Neural crest cell (in vitro differentiated cells): Measurements from ENCODE around the gene IL1R2. TPM values are rescaled to one million over a fixed set of nuclear protein-coding genes. Genes with fewer than 3 reads are reported as not detected.

ENCODE experiments used
- DNase-seq: peaks from one replicate; pipeline ENCODE4 v3.0.0; 2021; ENCODE audit warnings: low read depth, mixed read lengths, low spot score
- H3K27ac Mint-ChIP-seq: one replicate; pipeline ENCODE4 v1.8.0; 2021; ENCODE audit warnings: mild to moderate bottlenecking, mixed read lengths; ENCODE audit not compliant: unreplicated experiment
- H3K27me3 Mint-ChIP-seq: 2 replicates; pipeline ENCODE4 v1.8.0; 2021; ENCODE audit warnings: low read depth, mild to moderate bottlenecking, mixed read lengths
- H3K36me3 Mint-ChIP-seq: 2 replicates; pipeline ENCODE4 v1.8.0; 2021; ENCODE audit warnings: low read depth, mild to moderate bottlenecking, mixed read lengths
- H3K4me1 Mint-ChIP-seq: 2 replicates; pipeline ENCODE4 v1.8.0; 2021; ENCODE audit warnings: mixed read lengths
- H3K4me3 Mint-ChIP-seq: one replicate; pipeline ENCODE4 v1.8.0; 2021; ENCODE audit warnings: mild to moderate bottlenecking, mixed read lengths
- H3K9me3 Mint-ChIP-seq: 2 replicates; pipeline ENCODE4 v1.8.0; 2021; ENCODE audit warnings: mixed read lengths
- total RNA-seq: library from RNA; stranded (reverse); gene quantifications from 2 replicates; pipeline ENCODE4 v1.2.1, GENCODE V29; 2021
- TF ChIP-seq, protein P1 (sequence below): fragments of 200-600 bp; sonication (generic); conservative IDR thresholded peaks from 2 replicates; pipeline ENCODE4 v1.5.0; 2021; ENCODE audit warnings: antibody characterized with exemption, mild to moderate bottlenecking

IL1R2 gene
- total RNA-seq, 1 donor from 2014 or later, result not detected

DNA sequence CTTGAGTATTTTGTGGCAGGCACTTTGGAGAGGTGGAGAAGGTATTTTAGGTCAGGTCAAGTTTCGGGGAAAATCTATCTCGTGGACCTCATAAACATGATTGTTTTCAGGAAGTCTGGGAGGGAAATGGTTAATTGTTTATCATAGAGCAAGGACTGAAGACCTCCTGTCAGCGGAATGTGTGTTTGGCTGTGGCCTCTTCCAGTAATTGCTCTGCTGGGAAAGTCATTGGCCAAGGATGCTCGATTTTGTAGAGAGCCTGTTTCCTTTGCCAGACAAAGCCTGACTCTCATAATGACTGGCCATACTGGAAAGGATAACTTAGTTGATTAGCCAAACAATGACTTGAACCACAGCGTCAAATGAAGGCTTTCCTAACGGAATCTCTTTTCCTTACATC lies 30.0 kb downstream of the IL1R2 start:
- Mint-ChIP-seq H3K36me3 (no peaks in the 10 kb centered on the region), H3K27ac (no peak overlapping the region), H3K9me3 (no peaks in the 10 kb centered on the region), H3K4me3 (no peak overlapping the region), H3K4me1 (peaks cover 5% of the 10 kb centered on the region), H3K27me3 (peaks cover 4% of the 10 kb centered on the region)
- TF ChIP-seq, protein P1, sequence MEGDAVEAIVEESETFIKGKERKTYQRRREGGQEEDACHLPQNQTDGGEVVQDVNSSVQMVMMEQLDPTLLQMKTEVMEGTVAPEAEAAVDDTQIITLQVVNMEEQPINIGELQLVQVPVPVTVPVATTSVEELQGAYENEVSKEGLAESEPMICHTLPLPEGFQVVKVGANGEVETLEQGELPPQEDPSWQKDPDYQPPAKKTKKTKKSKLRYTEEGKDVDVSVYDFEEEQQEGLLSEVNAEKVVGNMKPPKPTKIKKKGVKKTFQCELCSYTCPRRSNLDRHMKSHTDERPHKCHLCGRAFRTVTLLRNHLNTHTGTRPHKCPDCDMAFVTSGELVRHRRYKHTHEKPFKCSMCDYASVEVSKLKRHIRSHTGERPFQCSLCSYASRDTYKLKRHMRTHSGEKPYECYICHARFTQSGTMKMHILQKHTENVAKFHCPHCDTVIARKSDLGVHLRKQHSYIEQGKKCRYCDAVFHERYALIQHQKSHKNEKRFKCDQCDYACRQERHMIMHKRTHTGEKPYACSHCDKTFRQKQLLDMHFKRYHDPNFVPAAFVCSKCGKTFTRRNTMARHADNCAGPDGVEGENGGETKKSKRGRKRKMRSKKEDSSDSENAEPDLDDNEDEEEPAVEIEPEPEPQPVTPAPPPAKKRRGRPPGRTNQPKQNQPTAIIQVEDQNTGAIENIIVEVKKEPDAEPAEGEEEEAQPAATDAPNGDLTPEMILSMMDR, result no peak
- DNase-seq, result no peak

DNA sequence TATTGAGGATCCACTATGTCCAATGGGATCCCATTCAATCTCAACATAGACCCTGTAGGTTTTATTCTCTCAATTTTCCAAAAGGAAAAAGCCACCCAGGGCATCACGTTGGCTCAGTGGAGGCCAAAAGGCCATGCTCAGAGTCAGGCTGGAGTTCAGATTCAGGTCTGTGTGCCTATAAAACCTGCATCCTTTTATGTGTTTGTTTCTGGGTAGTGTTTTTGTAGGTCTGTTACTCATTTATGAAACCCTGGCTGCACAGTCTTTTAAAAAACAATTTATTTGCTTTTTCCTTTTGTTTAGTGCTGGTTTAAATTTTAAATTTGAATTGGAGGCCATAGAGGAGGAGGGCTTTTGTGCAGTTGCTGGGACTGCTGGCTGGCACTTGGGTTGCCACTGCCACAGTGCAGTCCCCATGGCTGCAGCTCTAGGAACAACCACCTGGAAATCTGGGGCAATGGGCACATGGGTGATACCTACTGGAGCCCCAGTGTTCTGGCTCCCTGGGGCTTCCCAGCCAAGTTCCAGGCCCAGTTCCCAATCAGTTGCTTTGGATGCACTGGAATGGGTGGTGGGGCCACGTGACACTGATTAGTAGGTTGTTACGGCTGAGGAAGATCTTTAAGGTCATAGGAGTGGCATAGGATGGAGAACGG lies 31.3 kb downstream of the IL1R2 start:
- H3K4me1 Mint-ChIP-seq, result peaks cover 17% of the 10 kb centered on the region
- H3K27me3 Mint-ChIP-seq, result peaks cover 4% of the 10 kb centered on the region
- H3K9me3 Mint-ChIP-seq, result no peaks in the 10 kb centered on the region
- no peak for DNase-seq
- H3K4me3 Mint-ChIP-seq, result no peak overlapping the region
- no peak overlapping the region for H3K27ac Mint-ChIP-seq
- H3K36me3 Mint-ChIP-seq, result no peaks in the 10 kb centered on the region
- TF ChIP-seq, protein P1, result no peak

DNA sequence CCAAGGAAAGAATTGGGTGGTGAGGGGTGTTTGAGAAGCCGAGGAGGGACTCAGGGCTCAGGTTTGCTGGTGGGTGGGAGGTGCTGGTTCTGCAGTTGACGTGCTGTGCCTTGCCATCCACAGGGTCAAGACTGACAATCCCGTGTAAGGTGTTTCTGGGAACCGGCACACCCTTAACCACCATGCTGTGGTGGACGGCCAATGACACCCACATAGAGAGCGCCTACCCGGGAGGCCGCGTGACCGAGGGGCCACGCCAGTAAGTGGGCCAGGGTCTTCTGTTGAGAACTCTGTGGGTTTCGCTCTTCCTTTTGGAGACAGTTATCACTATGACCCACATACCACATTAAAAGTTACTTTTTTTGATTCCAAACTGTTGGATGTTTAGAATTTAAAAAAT lies 32.6 kb downstream of the IL1R2 start:
- no peak overlapping the region for H3K27ac Mint-ChIP-seq
- H3K4me3 Mint-ChIP-seq, result no peak overlapping the region
- H3K9me3 Mint-ChIP-seq, result no peaks in the 10 kb centered on the region
- H3K36me3 Mint-ChIP-seq, result no peaks in the 10 kb centered on the region
- peaks cover 4% of the 10 kb centered on the region for H3K27me3 Mint-ChIP-seq
- TF ChIP-seq, protein P1, result no peak
- no peak for DNase-seq
- H3K4me1 Mint-ChIP-seq, result peaks cover 20% of the 10 kb centered on the region

DNA sequence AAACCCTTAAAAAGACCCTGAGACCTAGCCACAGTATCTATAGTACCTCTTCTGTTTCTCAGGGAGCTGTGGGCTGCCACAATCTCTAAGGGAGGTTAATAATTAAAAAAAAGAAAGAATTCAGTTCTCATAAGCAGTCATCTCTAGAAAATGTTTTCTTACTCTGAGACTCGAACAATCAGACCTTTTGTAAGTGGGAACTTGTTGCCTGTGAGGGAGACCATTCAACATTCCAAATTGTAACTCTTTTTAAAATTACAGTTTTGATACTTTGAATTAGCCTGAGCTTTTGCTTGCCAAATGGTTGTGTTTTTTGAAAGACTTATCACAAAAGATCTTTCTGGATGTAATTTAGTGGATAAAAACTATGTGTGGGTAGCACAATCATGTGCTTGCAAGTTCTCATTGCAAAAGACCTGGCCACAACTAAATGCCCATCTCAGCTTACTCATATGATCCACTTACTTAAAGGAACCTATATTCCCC lies 33.3 kb downstream of the IL1R2 start:
- Mint-ChIP-seq H3K27me3 (peaks cover 4% of the 10 kb centered on the region), H3K36me3 (no peaks in the 10 kb centered on the region), H3K4me3 (no peak overlapping the region), H3K9me3 (peaks cover 2% of the 10 kb centered on the region), H3K27ac (no peak overlapping the region), H3K4me1 (peaks cover 20% of the 10 kb centered on the region)
- TF ChIP-seq, protein P1, result no peak
- DNase-seq, result no peak

DNA sequence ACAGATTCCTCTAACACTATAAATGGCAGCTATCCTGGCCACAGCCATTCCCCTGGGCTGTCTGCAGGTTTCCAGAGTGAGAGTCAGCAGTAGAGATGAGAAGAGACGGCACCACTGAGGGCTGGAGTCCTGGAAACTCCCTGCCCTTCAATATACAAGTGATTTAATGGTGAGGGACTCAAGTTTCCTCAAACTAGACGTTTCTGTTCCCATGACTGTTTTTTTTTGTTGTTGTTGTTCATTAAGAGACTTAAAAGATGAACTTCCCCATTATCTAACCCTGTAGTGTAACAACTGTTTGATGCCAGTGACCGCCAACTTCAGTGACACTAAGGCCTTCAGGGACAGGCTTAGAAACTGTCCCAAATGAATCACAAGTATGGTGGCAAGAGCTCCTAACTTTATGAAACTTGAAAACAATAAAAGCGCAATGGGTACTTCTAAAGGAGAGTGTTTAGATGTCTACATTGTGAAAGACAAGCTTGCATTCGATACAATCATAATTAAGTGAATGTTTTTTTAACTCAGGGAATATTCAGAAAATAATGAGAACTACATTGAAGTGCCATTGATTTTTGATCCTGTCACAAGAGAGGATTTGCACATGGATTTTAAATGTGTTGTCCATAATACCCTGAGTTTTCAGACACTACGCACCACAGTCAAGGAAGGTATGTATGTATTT lies 34.0 kb downstream of the IL1R2 start:
- Mint-ChIP-seq H3K36me3 (no peaks in the 10 kb centered on the region), H3K4me3 (no peak overlapping the region), H3K9me3 (peaks cover 2% of the 10 kb centered on the region), H3K27ac (no peak overlapping the region), H3K4me1 (peaks cover 20% of the 10 kb centered on the region), H3K27me3 (no peaks in the 10 kb centered on the region)
- TF ChIP-seq, protein P1, result no peak
- DNase-seq, result no peak
